Measurements from ENCODE around the gene CCDC86.

CCDC86 gene

DNA sequence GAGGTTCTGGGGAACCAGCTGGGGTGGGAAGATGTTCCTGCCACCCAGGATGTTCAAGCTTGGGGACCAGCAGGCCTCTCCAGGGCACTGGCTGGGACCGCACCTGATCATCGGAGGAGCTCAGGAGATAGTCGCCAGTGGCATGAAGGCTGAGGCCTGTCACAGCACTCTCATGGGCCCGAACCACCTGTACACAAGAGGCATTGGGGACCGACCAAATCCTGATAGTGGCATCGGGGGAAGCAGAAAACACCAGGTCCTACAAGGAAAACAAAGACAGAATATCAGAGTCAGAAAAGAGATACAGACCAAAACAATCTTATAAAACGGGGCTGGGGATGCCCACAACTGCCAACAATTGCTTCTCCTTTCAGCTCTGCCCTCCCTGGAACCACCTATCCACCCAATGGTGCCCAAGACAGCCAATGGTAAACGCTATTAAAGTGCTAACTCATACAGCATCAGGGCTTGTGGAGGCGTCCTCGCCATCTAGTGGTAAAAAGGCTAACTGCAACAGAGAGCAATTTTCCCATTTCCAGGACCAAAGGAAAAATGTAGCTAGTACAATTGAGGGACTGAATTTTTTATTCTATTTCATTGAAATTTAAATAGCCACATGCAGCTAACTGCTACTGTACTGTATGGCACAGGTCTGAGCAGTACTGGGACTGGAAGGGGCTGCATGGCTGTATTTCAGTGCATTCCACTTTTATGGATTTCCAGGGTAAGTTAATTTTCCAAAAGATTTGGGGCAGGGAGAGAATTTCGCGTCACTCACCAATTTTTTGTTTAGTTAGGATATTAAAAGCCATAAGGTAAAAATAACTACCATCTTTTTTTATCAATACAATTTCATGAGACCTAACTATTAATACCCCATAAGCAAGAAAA, 57.4 kb downstream of the CCDC86 start:
- DNase-seq = peak in 1 of 2 donors; percentile 32

DNA sequence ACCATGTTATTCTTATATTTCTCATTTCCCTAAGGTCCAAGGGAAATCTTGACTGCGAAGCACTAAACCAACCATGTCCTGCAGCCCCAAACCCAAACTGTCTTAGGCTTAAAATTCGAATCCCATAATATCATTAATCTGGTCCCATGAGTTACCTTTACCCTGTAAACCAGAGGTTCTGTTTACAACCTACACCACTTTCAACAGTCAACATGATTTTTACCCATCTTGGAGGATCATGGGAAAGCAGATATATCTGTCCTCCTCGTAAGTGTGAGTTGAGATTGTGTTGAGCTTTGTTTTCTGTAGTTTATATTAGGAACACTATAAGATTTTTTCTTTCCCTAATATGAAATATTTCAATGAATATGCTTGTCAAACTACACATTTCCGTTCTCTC, 58.1 kb downstream of the CCDC86 start:
- no peak for DNase-seq

All from activated CD4-positive, alpha-beta T cell treated with anti-CD3 and anti-CD28 coated beads for 4 hours (primary cell).